Measurements from ENCODE around the gene KCNC3.

The KCNC3 gene

DNA sequence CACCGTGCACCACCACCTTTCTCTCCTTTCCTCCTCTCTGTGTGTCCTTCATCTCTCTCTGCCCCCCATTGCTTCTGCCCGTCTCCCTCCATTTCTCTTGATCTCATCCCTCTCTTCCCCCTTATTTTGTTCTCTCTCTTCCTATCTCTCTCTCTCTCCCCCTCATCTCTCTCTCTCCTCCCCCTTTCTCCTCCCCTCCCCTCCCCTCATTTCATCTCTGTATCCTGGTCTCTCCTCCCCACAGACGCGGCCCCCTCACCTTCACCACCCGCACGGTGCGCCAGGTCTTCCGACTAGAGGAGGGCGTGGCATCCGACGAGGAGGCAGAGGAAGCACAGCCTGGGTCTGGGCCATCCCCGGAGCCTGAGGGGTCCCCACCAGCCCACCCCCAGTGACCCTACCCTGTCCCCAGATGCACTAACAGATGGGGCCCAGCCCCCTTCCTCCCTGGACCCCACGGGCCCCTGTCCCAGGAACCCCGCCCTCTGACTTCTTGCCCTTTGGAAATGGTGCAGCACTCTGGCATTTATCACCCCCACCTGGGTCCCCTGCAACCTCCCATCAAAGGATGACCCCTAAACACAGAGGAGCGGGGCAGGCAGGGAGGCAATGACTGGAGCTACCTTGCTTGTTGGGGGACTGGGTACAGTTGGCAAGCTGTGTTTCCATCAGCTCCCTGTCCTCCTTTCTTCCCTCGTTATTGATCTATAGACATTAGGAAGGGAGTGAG, 19.6 kb downstream of the KCNC3 start:
- DNase-seq, result no peak

DNA sequence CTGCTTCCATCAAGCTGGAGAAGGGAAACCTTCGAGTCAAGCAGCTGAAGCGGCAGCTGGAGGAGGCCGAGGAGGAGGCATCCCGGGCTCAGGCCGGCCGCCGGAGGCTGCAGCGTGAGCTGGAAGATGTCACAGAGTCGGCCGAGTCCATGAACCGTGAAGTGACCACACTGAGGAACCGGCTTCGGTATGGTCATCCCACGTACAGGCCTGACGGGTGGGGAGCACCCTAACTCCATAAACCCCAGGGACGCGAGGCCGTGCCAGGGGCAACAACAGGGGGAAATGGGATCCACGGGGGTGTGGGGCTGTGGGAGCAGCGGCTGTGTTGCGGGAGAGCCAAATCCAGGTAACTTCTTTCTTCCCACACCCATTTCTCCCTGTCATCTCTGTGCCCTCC, 20.2 kb downstream of the KCNC3 start:
- no peak for DNase-seq

GRCh38 chr19:50303558-50303957, 25.6 kb downstream of the KCNC3 start:
- DNase-seq, result no peak

DNA sequence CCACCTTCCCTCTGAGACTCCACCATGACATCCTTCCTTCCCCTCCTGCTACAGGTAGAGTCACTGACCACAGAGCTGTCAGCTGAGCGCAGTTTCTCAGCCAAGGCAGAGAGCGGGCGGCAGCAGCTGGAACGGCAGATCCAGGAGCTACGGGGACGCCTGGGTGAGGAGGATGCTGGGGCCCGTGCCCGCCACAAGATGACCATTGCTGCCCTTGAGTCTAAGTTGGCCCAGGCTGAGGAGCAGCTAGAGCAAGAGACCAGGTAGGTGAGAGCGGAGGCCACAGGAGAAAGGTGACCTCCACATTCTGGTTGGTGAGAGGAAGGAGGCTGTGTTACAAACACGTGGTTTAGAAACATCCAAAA, 27.6 kb downstream of the KCNC3 start:
- no peak for DNase-seq

GRCh38 chr19:50300814-50301606, 28.2 kb downstream of the KCNC3 start:
- no peak for DNase-seq

DNA sequence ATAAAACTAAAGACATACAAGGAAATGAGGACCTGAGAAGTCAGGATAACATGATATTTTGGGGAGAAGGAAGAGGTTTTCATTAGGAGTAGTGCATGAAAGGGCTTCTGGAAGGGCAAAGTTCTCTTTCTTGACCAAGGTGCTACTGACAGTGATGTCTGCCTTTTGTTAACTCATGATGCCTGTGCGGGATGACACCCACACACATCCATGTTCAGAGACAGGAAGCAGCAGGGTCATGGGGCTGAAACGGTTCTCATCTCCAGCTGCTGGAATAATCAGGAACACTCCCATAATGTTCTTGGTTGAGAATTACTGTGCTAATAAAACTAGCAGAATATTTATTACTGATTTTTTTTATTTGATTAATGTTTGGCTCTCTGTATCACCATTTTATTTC, 29.1 kb downstream of the KCNC3 start:
- no peak for DNase-seq

DNA sequence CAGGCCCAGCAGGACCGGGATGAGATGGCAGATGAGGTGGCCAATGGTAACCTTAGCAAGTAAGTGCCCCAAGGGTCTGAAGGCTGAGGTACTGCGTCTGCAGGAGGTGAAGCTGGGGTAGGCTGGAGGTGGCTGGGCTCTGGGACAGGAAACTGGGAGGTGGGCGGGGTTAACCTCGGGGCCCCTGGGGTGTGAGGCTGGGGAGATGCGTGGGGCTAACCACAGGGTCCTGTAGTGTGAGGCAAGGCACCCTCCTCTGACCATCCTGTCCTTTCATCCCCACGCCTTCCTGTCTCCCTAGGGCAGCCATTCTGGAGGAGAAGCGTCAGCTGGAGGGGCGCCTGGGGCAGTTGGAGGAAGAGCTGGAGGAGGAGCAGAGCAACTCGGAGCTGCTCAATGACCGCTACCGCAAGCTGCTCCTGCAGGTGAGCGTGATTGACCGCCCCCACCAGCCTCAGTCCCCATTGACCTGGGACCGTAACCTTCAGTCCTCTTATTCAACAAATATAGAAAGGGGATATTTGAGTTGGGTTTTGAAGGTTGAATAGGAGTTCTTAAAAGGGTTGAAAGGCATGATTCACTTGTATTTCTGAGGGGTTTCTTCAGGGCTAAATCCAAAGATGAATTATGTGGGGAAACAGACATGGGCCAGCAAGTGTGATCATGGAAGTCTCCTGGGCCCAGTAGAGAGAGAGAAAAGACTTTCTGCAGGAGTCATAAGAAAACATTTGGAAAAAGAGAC, 35.7 kb downstream of the KCNC3 start:
- no peak for DNase-seq

DNA sequence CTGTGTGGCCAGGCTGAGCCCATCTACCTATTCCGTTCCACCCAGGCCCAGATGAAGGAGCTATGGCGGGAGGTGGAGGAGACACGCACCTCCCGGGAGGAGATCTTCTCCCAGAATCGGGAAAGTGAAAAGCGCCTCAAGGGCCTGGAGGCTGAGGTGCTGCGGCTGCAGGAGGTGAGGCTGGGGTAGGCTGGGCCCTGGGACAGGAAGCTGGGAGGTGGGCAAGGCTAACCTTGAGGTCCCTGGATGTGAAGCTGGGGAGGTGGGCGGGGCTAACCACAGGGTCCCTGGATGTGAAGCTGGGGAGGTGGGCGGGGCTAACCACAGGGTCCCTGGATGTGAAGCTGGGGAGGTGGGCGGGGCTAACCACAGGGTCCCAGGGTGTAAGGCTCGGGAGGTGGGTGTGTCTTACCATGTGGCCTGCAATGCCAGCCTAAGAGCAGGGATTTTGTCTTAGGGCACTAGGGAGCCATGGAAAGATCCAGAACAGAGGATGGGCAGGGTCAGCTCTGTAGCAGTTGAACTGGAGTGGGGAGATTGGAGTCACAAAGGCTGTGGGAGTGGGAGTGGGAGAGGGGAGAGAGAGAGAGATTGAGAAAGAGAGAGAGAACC, 36.9 kb downstream of the KCNC3 start:
- no peak for DNase-seq

DNA sequence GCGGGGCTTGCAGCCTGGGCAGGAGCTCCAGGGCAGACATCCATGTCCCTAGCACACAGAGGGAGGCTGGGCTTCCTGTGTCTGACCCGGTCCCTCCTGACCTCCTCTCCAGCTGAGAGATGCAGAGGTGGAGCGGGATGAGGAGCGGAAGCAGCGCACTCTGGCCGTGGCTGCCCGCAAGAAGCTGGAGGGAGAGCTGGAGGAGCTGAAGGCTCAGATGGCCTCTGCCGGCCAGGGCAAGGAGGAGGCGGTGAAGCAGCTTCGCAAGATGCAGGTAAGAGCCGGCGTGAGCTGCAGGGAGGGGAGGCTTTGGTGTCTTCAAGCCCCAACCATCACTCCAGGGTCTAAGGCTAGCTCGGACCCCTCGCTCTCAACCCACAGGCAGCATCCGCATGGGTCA, 38.4 kb downstream of the KCNC3 start:
- no peak for DNase-seq

DNA sequence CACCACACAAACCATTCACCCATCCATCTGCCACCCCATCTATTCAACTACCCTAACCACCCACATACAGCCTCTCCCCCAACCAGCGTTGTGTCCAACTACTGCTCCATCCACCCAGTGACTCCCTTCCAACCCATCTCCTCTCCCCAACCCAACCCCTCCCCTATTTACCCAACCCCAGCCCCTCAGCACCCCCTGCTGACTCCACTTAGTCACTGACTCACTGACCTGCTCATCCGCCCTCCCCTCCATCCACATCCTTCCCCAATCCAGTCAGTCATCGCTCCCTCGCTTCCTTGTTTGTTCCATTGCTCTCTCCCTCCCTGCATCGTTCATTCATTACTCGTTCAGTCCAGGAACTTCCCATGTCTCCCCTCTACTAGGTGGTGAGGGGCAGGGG, 39.2 kb downstream of the KCNC3 start:
- DNase-seq, result no peak

DNA sequence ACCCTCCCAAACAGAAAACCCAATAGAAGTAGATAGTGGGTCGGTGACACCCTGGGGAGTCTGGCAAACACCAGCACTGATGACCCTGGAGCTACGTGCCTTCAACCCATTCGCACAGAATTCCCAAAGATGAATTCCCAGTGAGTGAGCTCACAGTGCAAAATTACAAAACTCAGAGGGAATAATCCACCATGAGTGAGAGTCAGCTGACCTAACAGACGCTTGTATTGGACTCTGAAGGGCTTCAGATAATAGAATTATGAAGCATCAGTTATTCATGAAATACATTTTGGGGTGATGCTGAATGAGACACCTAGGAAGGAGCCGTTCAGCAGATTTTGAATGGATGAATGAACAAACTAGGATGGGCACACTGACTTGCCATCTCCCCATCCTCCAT, 40.2 kb downstream of the KCNC3 start:
- DNase-seq, result no peak

DNA sequence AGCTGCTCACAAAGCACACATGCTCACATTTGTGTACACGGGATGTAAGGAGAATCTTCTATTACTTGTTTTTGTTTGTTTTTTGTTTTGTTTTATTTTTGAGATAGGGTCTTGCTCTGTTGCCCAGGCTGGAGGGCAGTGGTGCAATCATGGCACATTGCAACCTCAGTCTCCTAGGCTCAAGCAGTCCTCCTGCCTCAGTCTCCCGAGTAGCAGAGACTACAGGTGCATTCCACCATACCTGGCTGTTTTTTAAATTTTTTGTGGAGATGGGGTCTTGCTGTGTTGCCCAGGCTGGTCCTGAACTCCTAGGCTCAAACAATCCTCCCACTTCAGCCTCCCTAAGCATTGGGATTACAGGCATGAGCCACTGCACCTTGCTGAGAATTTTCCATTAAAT, 41.8 kb downstream of the KCNC3 start:
- no peak for DNase-seq

GRCh38 chr19:50286443-50286842, 42.7 kb downstream of the KCNC3 start:
- no peak for DNase-seq

DNA sequence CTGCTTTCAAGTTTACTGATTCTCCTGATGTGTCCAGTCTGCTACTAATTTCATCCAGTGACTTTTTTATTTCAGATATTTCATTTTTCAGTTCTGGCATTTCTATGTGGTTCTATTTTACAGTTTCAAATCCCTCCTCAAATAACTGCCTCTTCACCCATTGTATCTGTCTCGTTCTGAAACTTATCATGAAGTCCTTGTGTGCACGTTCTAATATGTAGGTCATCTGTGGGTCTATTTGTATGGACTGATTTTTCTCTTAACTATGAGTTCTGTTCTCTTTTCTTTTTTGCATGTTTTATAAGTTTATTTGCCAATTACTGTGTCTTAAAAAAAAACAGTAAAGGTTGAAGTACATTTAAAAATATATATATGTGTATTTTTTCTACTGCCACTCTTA, 43.3 kb downstream of the KCNC3 start:
- DNase-seq, result no peak

DNA sequence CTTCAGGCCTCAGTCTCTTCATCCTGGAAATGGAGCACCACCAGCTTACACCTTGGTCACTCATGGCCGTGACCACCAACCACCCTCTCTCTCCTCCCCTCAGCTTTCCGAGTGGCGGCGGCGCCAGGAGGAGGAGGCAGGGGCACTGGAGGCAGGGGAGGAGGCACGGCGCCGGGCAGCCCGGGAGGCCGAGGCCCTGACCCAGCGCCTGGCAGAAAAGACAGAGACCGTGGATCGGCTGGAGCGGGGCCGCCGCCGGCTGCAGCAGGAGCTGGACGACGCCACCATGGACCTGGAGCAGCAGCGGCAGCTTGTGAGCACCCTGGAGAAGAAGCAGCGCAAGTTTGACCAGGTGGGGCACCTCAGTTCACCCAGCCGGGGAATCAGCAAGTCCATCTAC, 47.7 kb downstream of the KCNC3 start:
- DNase-seq, result no peak

GRCh38 chr19:50280983-50281382, 48.2 kb downstream of the KCNC3 start:
- no peak for DNase-seq

- no peak for DNase-seq
Measured at GRCh38 chr19:50280074-50280473, 49.1 kb downstream of the KCNC3 start.

DNA sequence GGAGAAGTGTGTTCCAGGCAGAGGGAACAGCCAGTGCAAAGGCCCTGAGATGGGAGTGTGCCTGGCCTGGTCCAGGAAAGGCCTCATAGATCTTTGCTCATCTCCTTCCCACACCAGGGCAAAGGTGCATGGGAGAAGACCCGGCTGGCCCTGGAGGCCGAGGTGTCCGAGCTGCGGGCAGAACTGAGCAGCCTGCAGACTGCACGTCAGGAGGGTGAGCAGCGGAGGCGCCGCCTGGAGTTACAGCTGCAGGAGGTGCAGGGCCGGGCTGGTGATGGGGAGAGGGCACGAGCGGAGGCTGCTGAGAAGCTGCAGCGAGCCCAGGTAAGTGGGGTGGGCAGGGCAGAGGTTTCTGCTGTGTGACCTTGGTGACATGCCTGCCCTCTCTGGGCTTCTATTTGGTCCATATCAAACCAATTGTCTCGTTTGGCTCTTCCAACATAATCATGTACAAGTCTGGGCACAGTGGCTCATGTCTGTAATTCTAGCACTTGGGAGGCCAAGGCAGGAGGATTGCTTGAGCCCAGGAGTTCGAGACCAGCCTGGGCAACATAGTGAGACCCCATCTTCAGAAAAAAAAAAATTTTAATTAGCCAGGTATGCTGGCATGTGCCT, 51.1 kb downstream of the KCNC3 start:
- no peak for DNase-seq

- no peak for DNase-seq
Measured at GRCh38 chr19:50276370-50277063, 52.7 kb downstream of the KCNC3 start.

DNA sequence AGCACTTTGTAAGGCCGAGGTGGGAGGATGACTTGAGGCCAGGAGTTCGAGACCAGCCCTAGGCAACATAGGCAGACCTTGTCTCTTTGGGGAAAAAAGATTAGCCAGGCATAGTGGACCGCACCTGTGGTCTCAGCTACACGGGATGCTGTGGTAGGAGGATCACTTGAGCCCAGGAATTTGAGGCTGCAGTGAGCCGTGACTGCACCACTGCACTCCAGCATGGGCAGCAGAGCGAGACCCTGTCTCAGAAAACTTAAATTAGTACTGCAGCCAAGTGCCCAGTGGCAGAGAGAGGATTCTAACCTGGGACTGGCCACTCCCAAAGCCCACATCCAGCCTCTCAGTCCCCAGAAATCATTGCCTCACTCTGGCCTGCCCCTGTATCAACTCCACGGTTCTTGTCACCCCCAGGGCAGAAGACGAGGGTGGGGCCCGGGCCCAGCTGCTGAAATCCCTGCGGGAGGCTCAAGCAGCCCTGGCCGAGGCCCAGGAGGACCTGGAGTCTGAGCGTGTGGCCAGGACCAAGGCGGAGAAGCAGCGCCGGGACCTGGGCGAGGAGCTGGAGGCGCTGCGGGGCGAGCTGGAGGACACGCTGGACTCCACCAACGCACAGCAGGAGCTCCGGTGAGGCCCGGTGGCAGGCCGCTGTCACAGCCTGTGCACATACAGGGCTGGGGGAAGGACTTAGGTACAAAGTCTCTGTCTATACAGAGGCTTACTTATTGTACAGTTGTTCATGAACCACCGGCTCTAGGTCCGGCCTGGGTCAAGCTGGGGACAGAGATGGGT, 53.4 kb downstream of the KCNC3 start:
- no peak for DNase-seq

- DNase-seq, result no peak
Measured at GRCh38 chr19:50273821-50274220, 55.4 kb downstream of the KCNC3 start.
